ENCODE data around the gene CD8B2. TPM values are rescaled to one million over a fixed set of nuclear protein-coding genes. Genes with fewer than 3 reads are reported as not detected.

The CD8B2 gene
- total and polyA plus RNA-seq, 2 of the 13 experiments (the other 11 are each of a cell fraction or from before 2014, with no cell fraction given): not detected

DNA sequence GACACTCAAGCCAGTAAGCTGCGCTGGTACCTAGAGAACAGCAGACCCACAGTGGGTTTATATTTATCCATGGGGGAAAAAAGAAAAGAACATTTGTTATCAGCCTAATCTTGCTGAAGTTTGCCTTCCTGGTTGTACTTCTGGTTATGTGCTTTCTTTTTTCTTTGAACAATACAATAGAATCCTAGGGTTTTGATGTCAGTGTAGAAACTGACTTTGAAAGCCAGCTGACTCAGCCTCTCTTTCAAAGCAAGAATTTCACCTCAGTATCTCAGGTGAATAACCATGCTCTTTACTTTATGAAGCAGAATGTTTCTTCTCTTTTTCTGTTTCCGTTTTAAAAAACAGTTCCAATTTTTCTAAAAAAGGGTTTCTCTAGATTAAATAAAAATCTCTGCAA is 78.4 kb downstream of the CD8B2 start:
- H3K4me2 ChIP-seq (ENCODE audit: low read depth, low read length): no peak overlapping the region
- H3K9me3 ChIP-seq (ENCODE audit: low read length): no peaks in the 10 kb centered on the region
- no peak overlapping the region for H3K9ac ChIP-seq (ENCODE audit: insufficient read depth, low read depth, low read length)
- no peaks in the 10 kb centered on the region for H3K4me1 ChIP-seq (ENCODE audit: insufficient read depth, low read length)
- TF ChIP-seq TSC22D2 (CRISPR knock-in tag; IDR thresholded peaks at IDR 0.05; ENCODE audit: borderline replicate concordance) (no peak), HNF4A (CRISPR knock-in tag; IDR thresholded peaks at IDR 0.05) (no peak), ZNF547 (CRISPR knock-in tag; IDR thresholded peaks at IDR 0.05) (no peak), JUN (CRISPR knock-in tag; IDR thresholded peaks at IDR 0.05) (no peak), SATB2 (CRISPR knock-in tag; IDR thresholded peaks at IDR 0.05) (no peak), GATAD1 (CRISPR knock-in tag; IDR thresholded peaks at IDR 0.05) (no peak), TOPORS (CRISPR knock-in tag; IDR thresholded peaks at IDR 0.05) (no peak), HIVEP1 (CRISPR knock-in tag; IDR thresholded peaks at IDR 0.05) (no peak), CBX5 (CRISPR knock-in tag; IDR thresholded peaks at IDR 0.05; ENCODE audit: borderline replicate concordance) (no peak), LCORL (IDR thresholded peaks at IDR 0.05) (no peak), LCORL (CRISPR knock-in tag; IDR thresholded peaks at IDR 0.05) (no peak), GATA4 (IDR thresholded peaks at IDR 0.05; ENCODE audit: borderline replicate concordance, low read depth) (no peak), GFI1 (CRISPR knock-in tag; IDR thresholded peaks at IDR 0.05; ENCODE audit: borderline replicate concordance) (no peak), BCL6 (CRISPR knock-in tag; IDR thresholded peaks at IDR 0.05) (no peak), HOXA7 (CRISPR knock-in tag; IDR thresholded peaks at IDR 0.05) (no peak)
- TF ChIP-seq, protein P1, sequence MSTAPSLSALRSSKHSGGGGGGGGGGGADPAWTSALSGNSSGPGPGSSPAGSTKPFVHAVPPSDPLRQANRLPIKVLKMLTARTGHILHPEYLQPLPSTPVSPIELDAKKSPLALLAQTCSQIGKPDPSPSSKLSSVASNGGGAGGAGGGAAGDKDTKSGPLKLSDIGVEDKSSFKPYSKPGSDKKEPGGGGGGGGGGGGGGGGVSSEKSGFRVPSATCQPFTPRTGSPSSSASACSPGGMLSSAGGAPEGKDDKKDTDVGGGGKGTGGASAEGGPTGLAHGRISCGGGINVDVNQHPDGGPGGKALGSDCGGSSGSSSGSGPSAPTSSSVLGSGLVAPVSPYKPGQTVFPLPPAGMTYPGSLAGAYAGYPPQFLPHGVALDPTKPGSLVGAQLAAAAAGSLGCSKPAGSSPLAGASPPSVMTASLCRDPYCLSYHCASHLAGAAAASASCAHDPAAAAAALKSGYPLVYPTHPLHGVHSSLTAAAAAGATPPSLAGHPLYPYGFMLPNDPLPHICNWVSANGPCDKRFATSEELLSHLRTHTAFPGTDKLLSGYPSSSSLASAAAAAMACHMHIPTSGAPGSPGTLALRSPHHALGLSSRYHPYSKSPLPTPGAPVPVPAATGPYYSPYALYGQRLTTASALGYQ (CRISPR knock-in tag; IDR thresholded peaks at IDR 0.05): no peak
- TF ChIP-seq, protein P2, sequence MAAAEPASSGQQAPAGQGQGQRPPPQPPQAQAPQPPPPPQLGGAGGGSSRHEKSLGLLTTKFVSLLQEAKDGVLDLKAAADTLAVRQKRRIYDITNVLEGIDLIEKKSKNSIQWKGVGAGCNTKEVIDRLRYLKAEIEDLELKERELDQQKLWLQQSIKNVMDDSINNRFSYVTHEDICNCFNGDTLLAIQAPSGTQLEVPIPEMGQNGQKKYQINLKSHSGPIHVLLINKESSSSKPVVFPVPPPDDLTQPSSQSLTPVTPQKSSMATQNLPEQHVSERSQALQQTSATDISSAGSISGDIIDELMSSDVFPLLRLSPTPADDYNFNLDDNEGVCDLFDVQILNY (CRISPR knock-in tag; conservative IDR thresholded peaks at IDR 0.05): no peak
- TF ChIP-seq, protein P3, sequence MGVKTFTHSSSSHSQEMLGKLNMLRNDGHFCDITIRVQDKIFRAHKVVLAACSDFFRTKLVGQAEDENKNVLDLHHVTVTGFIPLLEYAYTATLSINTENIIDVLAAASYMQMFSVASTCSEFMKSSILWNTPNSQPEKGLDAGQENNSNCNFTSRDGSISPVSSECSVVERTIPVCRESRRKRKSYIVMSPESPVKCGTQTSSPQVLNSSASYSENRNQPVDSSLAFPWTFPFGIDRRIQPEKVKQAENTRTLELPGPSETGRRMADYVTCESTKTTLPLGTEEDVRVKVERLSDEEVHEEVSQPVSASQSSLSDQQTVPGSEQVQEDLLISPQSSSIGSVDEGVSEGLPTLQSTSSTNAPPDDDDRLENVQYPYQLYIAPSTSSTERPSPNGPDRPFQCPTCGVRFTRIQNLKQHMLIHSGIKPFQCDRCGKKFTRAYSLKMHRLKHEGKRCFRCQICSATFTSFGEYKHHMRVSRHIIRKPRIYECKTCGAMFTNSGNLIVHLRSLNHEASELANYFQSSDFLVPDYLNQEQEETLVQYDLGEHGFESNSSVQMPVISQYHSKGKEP (CRISPR knock-in tag; IDR thresholded peaks at IDR 0.05): no peak
- TF ChIP-seq, protein P4, sequence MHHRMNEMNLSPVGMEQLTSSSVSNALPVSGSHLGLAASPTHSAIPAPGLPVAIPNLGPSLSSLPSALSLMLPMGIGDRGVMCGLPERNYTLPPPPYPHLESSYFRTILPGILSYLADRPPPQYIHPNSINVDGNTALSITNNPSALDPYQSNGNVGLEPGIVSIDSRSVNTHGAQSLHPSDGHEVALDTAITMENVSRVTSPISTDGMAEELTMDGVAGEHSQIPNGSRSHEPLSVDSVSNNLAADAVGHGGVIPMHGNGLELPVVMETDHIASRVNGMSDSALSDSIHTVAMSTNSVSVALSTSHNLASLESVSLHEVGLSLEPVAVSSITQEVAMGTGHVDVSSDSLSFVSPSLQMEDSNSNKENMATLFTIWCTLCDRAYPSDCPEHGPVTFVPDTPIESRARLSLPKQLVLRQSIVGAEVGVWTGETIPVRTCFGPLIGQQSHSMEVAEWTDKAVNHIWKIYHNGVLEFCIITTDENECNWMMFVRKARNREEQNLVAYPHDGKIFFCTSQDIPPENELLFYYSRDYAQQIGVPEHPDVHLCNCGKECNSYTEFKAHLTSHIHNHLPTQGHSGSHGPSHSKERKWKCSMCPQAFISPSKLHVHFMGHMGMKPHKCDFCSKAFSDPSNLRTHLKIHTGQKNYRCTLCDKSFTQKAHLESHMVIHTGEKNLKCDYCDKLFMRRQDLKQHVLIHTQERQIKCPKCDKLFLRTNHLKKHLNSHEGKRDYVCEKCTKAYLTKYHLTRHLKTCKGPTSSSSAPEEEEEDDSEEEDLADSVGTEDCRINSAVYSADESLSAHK (CRISPR knock-in tag; IDR thresholded peaks at IDR 0.05; ENCODE audit: borderline replicate concordance): no peak
- H2AFZ ChIP-seq (ENCODE audit: low read length): no peak overlapping the region
- CTCF ChIA-PET (ENCODE audit: low intra/inter-chr PET ratio, low total read pairs): no interaction called here
- H3K36me3 ChIP-seq (replicated peaks in 1 of 2; ENCODE audit: control insufficient read depth in 1 of 2, insufficient read depth in 2 of 2, low read length in 2 of 2): no peaks in the 10 kb centered on the region
- no TSS peak for BruUV-seq (replicated peaks)
- no peaks in the 10 kb centered on the region for H4K20me1 ChIP-seq (ENCODE audit: insufficient read depth, low read length)
- no peaks in the 10 kb centered on the region for H3K79me2 ChIP-seq (ENCODE audit: insufficient read depth, low read length)
- 0 out of 5 replicates have a peak, but pooled peaks cover 0 to 4% of the 10 kb centered on the region in 2 experiments for H3K27me3 ChIP-seq (ENCODE audit: control insufficient read depth in 1 of 2, insufficient read depth in 2 of 2, low read length in 2 of 2)
- intact Hi-C loops (cut with micrococcal nuclease; ENCODE audit: unreplicated experiment): no loop called here
- WGBS (ENCODE audit: low lambda C conversion rate): 20% methylated on average over 2 of the region's 2 CpGs
- H3K4me3 ChIP-seq (replicated peaks in 1 of 3; ENCODE audit: insufficient read depth in 1 of 3, low read depth in 2 of 3, low read length in 3 of 3): no peak overlapping the region
- POLR2A ChIA-PET: no interaction called here
- in situ Hi-C loops (cut with HindIII; ENCODE audit: extremely low pct_ligation_motif_present, low pct_unique_long_range_greater_than_20kb): no loop called here
- FAIRE-seq (no peak), ATAC-seq (no peak), DNase-seq (ENCODE audit: low spot score) (no peak)
- no peak overlapping the region for H3K27ac ChIP-seq (ENCODE audit: extremely low read length, insufficient read depth, low read length)
